ENCODE results near the gene SYNPR.
"Not testable (repeated sequence)": the region's sequence is repeated elsewhere in the genome, so short reads cannot be mapped to it uniquely, and the experiment has no call there.

GRCh38 chr3:63255819-63256218 is 22.3 kb upstream of the SYNPR start:
- TF ChIP-seq, protein P1, sequence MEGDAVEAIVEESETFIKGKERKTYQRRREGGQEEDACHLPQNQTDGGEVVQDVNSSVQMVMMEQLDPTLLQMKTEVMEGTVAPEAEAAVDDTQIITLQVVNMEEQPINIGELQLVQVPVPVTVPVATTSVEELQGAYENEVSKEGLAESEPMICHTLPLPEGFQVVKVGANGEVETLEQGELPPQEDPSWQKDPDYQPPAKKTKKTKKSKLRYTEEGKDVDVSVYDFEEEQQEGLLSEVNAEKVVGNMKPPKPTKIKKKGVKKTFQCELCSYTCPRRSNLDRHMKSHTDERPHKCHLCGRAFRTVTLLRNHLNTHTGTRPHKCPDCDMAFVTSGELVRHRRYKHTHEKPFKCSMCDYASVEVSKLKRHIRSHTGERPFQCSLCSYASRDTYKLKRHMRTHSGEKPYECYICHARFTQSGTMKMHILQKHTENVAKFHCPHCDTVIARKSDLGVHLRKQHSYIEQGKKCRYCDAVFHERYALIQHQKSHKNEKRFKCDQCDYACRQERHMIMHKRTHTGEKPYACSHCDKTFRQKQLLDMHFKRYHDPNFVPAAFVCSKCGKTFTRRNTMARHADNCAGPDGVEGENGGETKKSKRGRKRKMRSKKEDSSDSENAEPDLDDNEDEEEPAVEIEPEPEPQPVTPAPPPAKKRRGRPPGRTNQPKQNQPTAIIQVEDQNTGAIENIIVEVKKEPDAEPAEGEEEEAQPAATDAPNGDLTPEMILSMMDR (IDR thresholded peaks at IDR 0.05; ENCODE audit: low read depth, low read length): not testable (repeated sequence)
- not testable (repeated sequence) for TF ChIP-seq EZH2phosphoT487 (IDR thresholded peaks at IDR 0.05; ENCODE audit: low read depth)
